H1 (cell line): Measurements from ENCODE around the gene C2orf66. TPM values are rescaled to one million over a fixed set of nuclear protein-coding genes. Genes with fewer than 3 reads are reported as not detected.

Experiments used
- CTCF ChIA-PET: fragments of 300-600 bp; sonication (Branson Sonifier 250); formaldehyde crosslinking; loops from one replicate; lab custom pipeline; 2021; ENCODE audit not compliant: partially characterized antibody; lab: Charles Lee
- POLR2A ChIA-PET: fragments of 300-600 bp; sonication (Branson Sonifier 250); formaldehyde crosslinking; loops from one replicate; lab custom pipeline; 2021; ENCODE audit warnings: inconsistent platforms; ENCODE audit not compliant: partially characterized antibody; lab: Charles Lee
- DNase-seq, 2 experiments: peaks; one replicate each; pipeline versions ENCODE4 v3.0.0 to v3.0.0-alpha.2; 2010 to 2022; ENCODE audit warnings: low spot score in 2 of 2, low read depth in 1 of 2, mixed read lengths in 1 of 2
- FAIRE-seq: peaks from 2 replicates; lab custom pipeline; 2011; peaks lifted over from hg19 to GRCh38; lab: Jason Lieb, UNC
- H2AFZ ChIP-seq: 2 replicates; pipeline ENCODE4 v1.8.1; 2012; ENCODE audit warnings: low read length, inconsistent platforms
- H2AK5ac ChIP-seq: 2 replicates; pipeline ENCODE4 v1.6.1; 2013; ENCODE audit warnings: low read depth, low read length
- H2BK120ac ChIP-seq: replicated peaks from 2 replicates; pipeline ENCODE3; 2013; ENCODE audit warnings: low read depth, low read length, inconsistent platforms
- H2BK12ac ChIP-seq: 2 replicates; pipeline ENCODE4 v1.6.1; 2013; ENCODE audit warnings: low read depth, low read length
- H2BK15ac ChIP-seq: 2 replicates; pipeline ENCODE4 v1.6.1; 2013; ENCODE audit warnings: low read length
- H2BK20ac ChIP-seq: 2 replicates; pipeline ENCODE4 v1.6.1; 2013; ENCODE audit warnings: low read length
- H2BK5ac ChIP-seq: 2 replicates; pipeline ENCODE4 v1.6.1; 2013; ENCODE audit warnings: low read depth, low read length
- H3K14ac ChIP-seq: 2 replicates; pipeline ENCODE4 v1.6.1; 2013; ENCODE audit warnings: inconsistent platforms; ENCODE audit not compliant: insufficient read length
- H3K18ac ChIP-seq: 2 replicates; pipeline ENCODE4 v1.6.1; 2013; ENCODE audit warnings: low read length; ENCODE audit errors: extremely low read depth
- H3K23ac ChIP-seq: 2 replicates; pipeline ENCODE4 v1.6.1; 2013; ENCODE audit warnings: inconsistent platforms; ENCODE audit not compliant: insufficient read length
- H3K23me2 ChIP-seq: 2 replicates; pipeline ENCODE4 v1.6.1; 2013; ENCODE audit warnings: low read depth, low read length
- H3K27ac ChIP-seq: 2 replicates; pipeline ENCODE4 v1.6.1; 2011; ENCODE audit warnings: low read depth, low read length, inconsistent platforms
- H3K27me3 ChIP-seq, 4 experiments: replicated peaks in 1 of 4; 1 replicate in 1 of 4; 2 replicates in 3 of 4; pipeline versions ENCODE4 v1.6.1 to v1.8.1; 2011 to 2013; ENCODE audit warnings: low read length in 3 of 4, mild to moderate bottlenecking in 3 of 4, inconsistent platforms in 2 of 4, mixed read lengths in 2 of 4, moderate library complexity in 1 of 4; ENCODE audit not compliant: control insufficient read depth in 3 of 4, insufficient read depth in 3 of 4; ENCODE audit errors: extremely low read depth in 1 of 4
- H3K36me3 ChIP-seq, 4 experiments: 2 replicates each; pipeline versions ENCODE4 v1.6.1 to v1.8.1; 2011 to 2013; ENCODE audit warnings: mild to moderate bottlenecking in 4 of 4, low read length in 3 of 4, moderate library complexity in 2 of 4, control low read depth in 1 of 4, inconsistent platforms in 1 of 4; ENCODE audit not compliant: insufficient read depth in 4 of 4, control insufficient read depth in 2 of 4
- H3K4ac ChIP-seq: replicated peaks from 2 replicates; pipeline ENCODE3; 2013; ENCODE audit warnings: low read length, low read depth, mixed read lengths, inconsistent platforms; ENCODE audit not compliant: insufficient read length
- H3K4me1 ChIP-seq, 4 experiments: replicated peaks in 1 of 4; 1 replicate in 1 of 4; 2 replicates in 3 of 4; pipeline versions ENCODE4 v1.6.1 to v1.8.1; 2011 to 2013; ENCODE audit warnings: low read length in 3 of 4, inconsistent platforms in 2 of 4, mixed read lengths in 1 of 4; ENCODE audit not compliant: insufficient read depth in 4 of 4, control insufficient read depth in 3 of 4
- H3K4me2 ChIP-seq, 2 experiments: 2 replicates each; pipeline versions ENCODE4 v1.6.1 to v1.8.1; 2011 to 2013; ENCODE audit warnings: low read depth in 2 of 2, low read length in 2 of 2, control low read depth in 1 of 2, inconsistent platforms in 1 of 2, mild to moderate bottlenecking in 1 of 2; ENCODE audit not compliant: insufficient read depth in 1 of 2
- H3K4me3 ChIP-seq, 4 experiments: fragments of 200-600, 300-600 bp in 1 of 4; sonication (generic), shearing (Covaris generic), sonication (Bioruptor Twin) in 1 of 4; 2 replicates each; pipeline versions ENCODE4 v1.5.1 to v1.8.1; 2011 to 2016; ENCODE audit warnings: low read length in 4 of 4, low read depth in 3 of 4, control low read depth in 2 of 4, inconsistent platforms in 2 of 4, mild to moderate bottlenecking in 2 of 4, mixed read lengths in 1 of 4, moderate library complexity in 1 of 4; ENCODE audit not compliant: insufficient read depth in 2 of 4; ENCODE audit errors: extremely low read depth in 1 of 4
- H3K56ac ChIP-seq: replicated peaks from 2 replicates; pipeline ENCODE3; 2013; ENCODE audit warnings: low read depth, mild to moderate bottlenecking, mixed read lengths, low read length, inconsistent platforms; ENCODE audit not compliant: insufficient read length
- H3K79me1 ChIP-seq: 2 replicates; pipeline ENCODE4 v1.6.1; 2013; ENCODE audit warnings: low read depth, low read length, control low read depth
- H3K79me2 ChIP-seq, 2 experiments: 2 replicates each; pipeline versions ENCODE4 v1.6.1 to v1.8.1; 2012 to 2013; ENCODE audit warnings: low read length in 2 of 2, mild to moderate bottlenecking in 2 of 2, inconsistent platforms in 1 of 2; ENCODE audit not compliant: insufficient read depth in 2 of 2, control insufficient read depth in 1 of 2
- H3K9ac ChIP-seq, 4 experiments: replicated peaks in 1 of 4; 1 replicate in 1 of 4; 2 replicates in 3 of 4; pipeline versions ENCODE4 v1.6.1 to v1.8.1; 2011 to 2013; ENCODE audit warnings: low read depth in 3 of 4, low read length in 3 of 4, control low read depth in 2 of 4, mild to moderate bottlenecking in 2 of 4, moderate library complexity in 2 of 4, inconsistent platforms in 1 of 4; ENCODE audit errors: extremely low read depth in 1 of 4
- H3K9me3 ChIP-seq, 2 experiments: 2 replicates each; pipeline versions ENCODE4 v1.6.1 to v1.8.1; 2012 to 2013; ENCODE audit warnings: mild to moderate bottlenecking in 2 of 2, moderate library complexity in 2 of 2, control low read depth in 1 of 2, inconsistent platforms in 1 of 2, low read depth in 1 of 2, low read length in 1 of 2, mixed read lengths in 1 of 2; ENCODE audit not compliant: insufficient read depth in 2 of 2
- H4K20me1 ChIP-seq, 2 experiments: replicated peaks in 1 of 2; 2 replicates each; pipeline versions ENCODE3 to v1.8.1; 2011 to 2013; ENCODE audit warnings: inconsistent platforms in 2 of 2, low read length in 2 of 2, mild to moderate bottlenecking in 1 of 2; ENCODE audit not compliant: insufficient read depth in 2 of 2, control insufficient read depth in 1 of 2
- H4K5ac ChIP-seq: 2 replicates; pipeline ENCODE4 v1.6.1; 2013; ENCODE audit warnings: low read length, low read depth, mixed read lengths, inconsistent platforms; ENCODE audit not compliant: insufficient read length
- H4K8ac ChIP-seq: 2 replicates; pipeline ENCODE4 v1.8.0; 2013; ENCODE audit warnings: mild to moderate bottlenecking, moderate library complexity, low read length, inconsistent platforms; ENCODE audit not compliant: insufficient read depth; ENCODE audit errors: extremely low read depth
- H4K91ac ChIP-seq: replicated peaks from 2 replicates; pipeline ENCODE3; 2013; ENCODE audit warnings: low read length, mixed read lengths, inconsistent platforms; ENCODE audit not compliant: insufficient read length
- BRCA1 ChIP-seq: IDR thresholded peaks from 2 replicates; pipeline ENCODE4 v1.6.1; 2012; ENCODE audit warnings: low read depth, low read length, improper control_type of control experiment
- CEBPB ChIP-seq: IDR thresholded peaks from 2 replicates; pipeline ENCODE4 v1.6.1; 2012; ENCODE audit warnings: low read depth, low read length
- MAX ChIP-seq: IDR thresholded peaks from 2 replicates; pipeline ENCODE4 v1.6.1; 2012; ENCODE audit warnings: inconsistent platforms
- POLR2A ChIP-seq, 2 experiments: IDR thresholded peaks; 1 replicate in 1 of 2; 2 replicates in 1 of 2; pipeline ENCODE4 v1.6.1; 2011; ENCODE audit warnings: low read depth in 2 of 2, low read length in 2 of 2, mild to moderate bottlenecking in 2 of 2; ENCODE audit errors: control extremely low read depth in 1 of 2
- POLR2AphosphoS5 ChIP-seq: IDR thresholded peaks from 2 replicates; pipeline ENCODE4 v1.6.1; 2011; ENCODE audit warnings: low read depth, low read length
- RBBP5 ChIP-seq: IDR thresholded peaks from 2 replicates; pipeline ENCODE4 v1.7.1; 2012; ENCODE audit warnings: low read depth, mild to moderate bottlenecking, inconsistent platforms, low read length, moderate library complexity, borderline replicate concordance
- RXRA ChIP-seq: IDR thresholded peaks from 2 replicates; pipeline ENCODE4 v1.6.1; 2011; ENCODE audit warnings: low read depth, mild to moderate bottlenecking, low read length, moderate library complexity; ENCODE audit not compliant: insufficient read depth
- SIRT6 ChIP-seq: IDR thresholded peaks from one replicate; pipeline ENCODE4 v1.7.1; 2012; ENCODE audit warnings: low read length, inconsistent platforms
- SP2 ChIP-seq: IDR thresholded peaks from 2 replicates; pipeline ENCODE4 v1.6.1; 2012; ENCODE audit warnings: mild to moderate bottlenecking, low read length, inconsistent platforms
- SUZ12 ChIP-seq: fragments of 200-600 bp; sonication (generic); IDR thresholded peaks from 2 replicates; pipeline ENCODE4 v1.6.1; 2012; ENCODE audit warnings: mild to moderate bottlenecking, inconsistent platforms, low read length, moderate library complexity, mixed read lengths
- TAF1 ChIP-seq: IDR thresholded peaks from 2 replicates; pipeline ENCODE4 v1.6.1; 2011; ENCODE audit warnings: mild to moderate bottlenecking, low read depth, low read length
- YY1 ChIP-seq: IDR thresholded peaks from 2 replicates; pipeline ENCODE4 v1.6.1; 2011; ENCODE audit warnings: low read depth, mild to moderate bottlenecking, low read length
- WGBS, 2 experiments: shearing (Covaris generic) in 1 of 2; methylation state at CpG; one replicate each; pipeline versions ENCODE4 v1.1.6 to v1.1.7; 2013 to 2015; ENCODE audit warnings: low lambda C conversion rate in 2 of 2, mixed read lengths in 2 of 2, inconsistent platforms in 1 of 2, low coverage in 1 of 2, missing lambda C conversion rate in 1 of 2; ENCODE audit not compliant: insufficient replicate concordance in 2 of 2, insufficient coverage in 1 of 2, insufficient read length in 1 of 2; ENCODE audit errors: extremely low coverage in 1 of 2, missing lambda C conversion rate in 1 of 2; 5-methylcytosine and 5-hydroxymethylcytosine counted together
- polyA plus RNA-seq, 7 experiments: library from polyadenylated mRNA; depleted of rRNA in 3 of 7; stranded (reverse) in 5 of 7; unstranded in 2 of 7; fragments of >200 nt in 5 of 7; fragments of 200-250 nt in 2 of 7; gene quantifications; 1 replicate in 5 of 7; 2 replicates in 1 of 7; 4 replicates in 1 of 7; pipeline versions ENCODE4 v1.2.1 to v1.2.3, GENCODE V29; 2011 to 2013; ENCODE audit warnings: missing spikeins in 2 of 7, mixed read lengths in 2 of 7
- total RNA-seq: library from RNA; stranded (reverse); fragmentation: NEBNext Ultra II Directional; extraction: Animal tissue kit (Norgen Biotek cat#: 25700); gene quantifications from 2 replicates; pipeline ENCODE4 v1.2.1, GENCODE V29; 2021

Gene C2orf66
- total and polyA plus RNA-seq, 2 of the 8 experiments (the other 6 are each of a cell fraction or from before 2014, with no cell fraction given): not detected

GRCh38 chr2:196851088-196851487 lies 41.9 kb upstream of the C2orf66 start:
- no peak overlapping the region for H3K56ac ChIP-seq
- no peaks in the 10 kb centered on the region for H3K27me3 ChIP-seq
- H2BK15ac ChIP-seq: no peak overlapping the region
- no peak overlapping the region for H3K23ac ChIP-seq
- H3K9ac ChIP-seq: no peak overlapping the region
- no peak overlapping the region for H3K4ac ChIP-seq
- H2AK5ac ChIP-seq: no peak overlapping the region
- no peak overlapping the region for H2BK5ac ChIP-seq
- ChIA-PET POLR2A (no interaction called here), CTCF (no interaction called here)
- H3K18ac ChIP-seq: no peak overlapping the region
- H3K36me3 ChIP-seq: peaks cover 0 to 10% (median 2%) of the 10 kb centered on the region in 4 experiments; a peak in 4 of 8 replicates
- H3K4me3 ChIP-seq: no peak overlapping the region
- H3K4me2 ChIP-seq: no peak overlapping the region
- no peak overlapping the region for H4K91ac ChIP-seq
- DNase-seq (no peak), FAIRE-seq (no peak)
- no peak overlapping the region for H4K8ac ChIP-seq
- no peak overlapping the region for H4K5ac ChIP-seq
- no peak overlapping the region for H2BK12ac ChIP-seq
- no peaks in the 10 kb centered on the region for H3K9me3 ChIP-seq
- H3K79me1 ChIP-seq: no peaks in the 10 kb centered on the region
- H3K23me2 ChIP-seq: no peaks in the 10 kb centered on the region; the same call in 1 of the 2 replicates
- no peak overlapping the region for H2AFZ ChIP-seq
- H3K14ac ChIP-seq: no peak overlapping the region
- no peaks in the 10 kb centered on the region for H3K4me1 ChIP-seq
- no peak overlapping the region for H2BK20ac ChIP-seq
- H4K20me1 ChIP-seq: no peaks in the 10 kb centered on the region
- WGBS, 2 experiments: 92% methylated on average over 1 of the region's 1 CpG; no CpG with 5 or more reads in 1 of the 2 experiments
- H3K27ac ChIP-seq: no peak overlapping the region
- H3K79me2 ChIP-seq: no peaks in the 10 kb centered on the region
- no peak for TF ChIP-seq SP2
- TF ChIP-seq CEBPB: no peak
- no peak for TF ChIP-seq RXRA
- TF ChIP-seq SUZ12: no peak
- no peak for TF ChIP-seq TAF1
- no peak for TF ChIP-seq MAX
- TF ChIP-seq SIRT6: no peak
- TF ChIP-seq YY1: no peak
- TF ChIP-seq RBBP5: no peak
- no peak for TF ChIP-seq POLR2A (IDR thresholded peaks at IDR 0.05; ENCODE audit: control extremely low read depth in 1 of 2, low read depth in 2 of 2, low read length in 2 of 2)
- TF ChIP-seq BRCA1: no peak
- TF ChIP-seq POLR2AphosphoS5: no peak
- TF ChIP-seq, all 59 proteins: peak for 0
- no peak overlapping the region for H2BK120ac ChIP-seq
